ENCODE results near the gene NUMA1.

The NUMA1 gene

GRCh38 chr11:71999798-72000197 is 80.5 kb downstream of the NUMA1 start:
- no peak for DNase-seq

- DNase-seq, result no peak
Observed at GRCh38 chr11:71999362-71999761, 81.0 kb downstream of the NUMA1 start.

- no peak for DNase-seq
Observed at GRCh38 chr11:71998649-71999310, 81.6 kb downstream of the NUMA1 start, which contains the start of gene IL18BP. Gene IL18BP (plus strand): TSS chr11:71998909. CDS start chr11:71999985, 1,076 bp downstream.

- DNase-seq, result no peak
Observed at GRCh38 chr11:71998061-71998460, 82.3 kb downstream of the NUMA1 start.

- DNase-seq, result no peak
Observed at GRCh38 chr11:71997594-71997993, 82.7 kb downstream of the NUMA1 start.

GRCh38 chr11:71996946-71997345 is 83.4 kb downstream of the NUMA1 start:
- DNase-seq, result no peak

GRCh38 chr11:71996517-71996916 is 83.8 kb downstream of the NUMA1 start:
- no peak for DNase-seq

GRCh38 chr11:71995726-71996291 is 84.5 kb downstream of the NUMA1 start:
- no peak for DNase-seq

GRCh38 chr11:71994786-71995185 is 85.6 kb downstream of the NUMA1 start:
- DNase-seq, result no peak

- DNase-seq, result no peak
Observed at GRCh38 chr11:71992136-71992730, 88.1 kb downstream of the NUMA1 start.

- DNase-seq, result no peak
Observed at GRCh38 chr11:71991494-71991893, 88.8 kb downstream of the NUMA1 start.

GRCh38 chr11:71990701-71991100 is 89.6 kb downstream of the NUMA1 start:
- DNase-seq, result no peak

GRCh38 chr11:71988050-71988449 is 92.3 kb downstream of the NUMA1 start:
- no peak for DNase-seq

- DNase-seq, result no peak
Observed at GRCh38 chr11:71987521-71987920, 92.8 kb downstream of the NUMA1 start.

GRCh38 chr11:71986131-71986530 is 94.2 kb downstream of the NUMA1 start:
- DNase-seq, result no peak

GRCh38 chr11:71979602-71980001 is 100.7 kb downstream of the NUMA1 start:
- DNase-seq, result no peak

- no peak for DNase-seq
Observed at GRCh38 chr11:71979094-71979493, 101.2 kb downstream of the NUMA1 start.

- no peak for DNase-seq
Observed at GRCh38 chr11:71977743-71978418, 102.5 kb downstream of the NUMA1 start.

GRCh38 chr11:71977090-71977489 is 103.3 kb downstream of the NUMA1 start:
- no peak for DNase-seq

GRCh38 chr11:71976551-71976950 is 103.8 kb downstream of the NUMA1 start:
- DNase-seq, result no peak

- DNase-seq, result no peak
Observed at GRCh38 chr11:71971680-71972079, 108.7 kb downstream of the NUMA1 start.

GRCh38 chr11:71964641-71965040 is 115.7 kb downstream of the NUMA1 start:
- DNase-seq, result no peak

GRCh38 chr11:71963468-71963867 is 116.9 kb downstream of the NUMA1 start:
- no peak for DNase-seq

All from T1000 (cell line).